ENCODE results near the gene C6orf132.

C6orf132 gene

DNA sequence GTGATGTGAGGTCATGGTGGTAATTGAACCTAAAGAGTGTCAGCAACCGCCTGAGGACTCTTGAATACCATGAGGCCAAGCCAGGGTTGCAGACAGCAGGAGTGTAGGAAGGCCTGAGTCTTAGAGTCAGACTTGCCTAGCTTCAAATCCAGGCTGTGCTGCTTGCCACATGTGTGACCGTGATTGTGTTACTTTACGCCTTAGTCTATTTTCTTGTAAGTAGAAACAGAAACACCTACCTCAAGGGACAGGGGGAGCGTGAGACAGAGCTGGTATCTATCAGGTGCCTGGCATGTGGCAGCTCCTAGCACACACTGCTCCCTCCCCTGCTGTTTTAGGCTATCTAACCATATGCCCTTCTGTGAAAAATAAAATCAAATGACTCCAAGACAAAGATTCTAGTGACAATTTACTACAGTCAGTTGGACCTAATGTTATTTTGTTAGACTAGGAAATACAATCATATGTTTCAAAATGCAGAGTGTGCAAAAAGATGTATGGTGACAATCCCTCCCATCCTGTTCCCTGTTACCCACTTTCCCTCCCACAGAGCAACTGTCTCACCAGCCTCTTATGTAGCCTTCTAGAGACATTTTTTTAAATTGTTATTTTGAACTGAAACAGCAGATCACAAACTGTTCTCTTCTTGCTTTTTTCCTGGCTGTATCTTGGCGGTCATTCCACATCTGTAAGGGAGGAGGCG, 70.4 kb downstream of the C6orf132 start:
- DNase-seq, result no peak

DNA sequence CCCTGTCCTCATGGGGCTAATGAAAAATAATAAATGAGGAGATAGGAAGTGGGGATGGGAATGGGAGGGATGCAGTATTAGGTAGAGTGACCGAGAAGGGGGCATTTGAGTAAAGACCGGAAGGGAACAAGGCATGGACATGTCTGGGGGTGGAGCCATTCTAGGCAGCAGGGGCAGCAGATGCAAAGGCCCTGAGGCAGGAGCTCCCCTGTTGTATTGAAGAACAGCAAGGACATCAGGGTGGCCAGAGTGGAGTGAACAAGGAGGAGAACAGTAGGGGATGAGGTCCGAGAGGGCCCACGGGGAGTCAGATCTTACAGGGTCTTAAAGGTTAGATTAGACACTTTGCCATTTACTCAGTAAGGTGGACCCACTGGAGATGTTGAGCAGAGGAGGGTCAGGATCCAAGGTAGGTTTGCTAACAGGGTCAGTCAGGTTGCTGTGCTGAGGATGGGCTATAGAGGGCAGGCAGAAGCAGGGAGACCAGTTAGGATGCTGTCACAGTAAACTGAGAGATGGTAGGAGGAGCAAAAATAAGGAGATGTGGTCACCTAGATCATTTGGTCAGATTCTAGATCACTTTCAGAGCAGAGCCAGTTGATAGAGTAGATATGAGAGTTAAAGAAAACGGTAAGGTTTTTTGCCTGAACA, 73.4 kb downstream of the C6orf132 start:
- DNase-seq, result no peak

DNA sequence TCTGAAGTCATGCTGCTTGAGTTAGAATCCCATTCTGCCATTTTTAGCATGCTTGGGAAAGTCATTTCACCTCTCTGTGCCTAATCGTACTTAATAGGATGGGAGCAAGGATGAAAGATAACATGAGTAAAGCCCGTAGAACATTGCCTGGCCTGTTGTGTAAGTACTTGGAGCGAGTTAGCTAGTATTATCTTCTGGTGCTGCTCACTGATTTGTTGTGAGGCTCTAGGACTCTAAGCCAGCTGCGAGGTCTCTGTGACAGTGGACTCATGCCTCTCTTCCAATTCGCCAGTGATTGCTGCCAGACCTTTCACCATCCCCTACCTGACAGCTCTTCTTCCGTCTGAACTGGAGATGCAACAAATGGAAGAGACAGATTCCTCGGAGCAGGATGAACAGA, 74.2 kb downstream of the C6orf132 start:
- DNase-seq, result no peak

DNA sequence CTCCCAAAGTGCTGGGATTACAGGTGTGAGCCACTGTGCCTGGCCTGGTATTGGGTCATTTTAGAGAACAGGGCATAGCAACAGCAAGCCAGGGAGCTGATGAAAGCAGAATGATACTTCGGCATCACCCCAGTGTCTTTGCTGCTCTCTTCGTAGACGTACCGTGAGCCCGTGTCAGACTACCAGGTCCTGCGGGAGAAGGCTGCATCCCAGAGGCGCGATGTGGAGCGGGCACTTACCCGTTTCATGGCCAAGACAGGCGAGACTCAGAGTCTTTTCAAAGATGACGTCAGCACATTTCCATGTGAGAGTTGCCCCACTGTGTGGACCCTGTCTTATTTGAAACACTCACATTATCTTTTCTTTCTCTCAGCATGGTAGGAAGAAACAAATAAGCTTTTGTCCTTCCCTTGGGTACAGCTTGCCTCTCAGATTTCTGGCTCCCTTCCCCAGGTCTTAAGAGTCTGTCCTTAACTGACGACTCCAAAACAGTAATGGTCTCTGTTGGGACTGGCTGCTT, 76.2 kb downstream of the C6orf132 start:
- no peak for DNase-seq

GRCh38 chr6:42059743-42060142, 82.7 kb downstream of the C6orf132 start:
- DNase-seq, result no peak

DNA sequence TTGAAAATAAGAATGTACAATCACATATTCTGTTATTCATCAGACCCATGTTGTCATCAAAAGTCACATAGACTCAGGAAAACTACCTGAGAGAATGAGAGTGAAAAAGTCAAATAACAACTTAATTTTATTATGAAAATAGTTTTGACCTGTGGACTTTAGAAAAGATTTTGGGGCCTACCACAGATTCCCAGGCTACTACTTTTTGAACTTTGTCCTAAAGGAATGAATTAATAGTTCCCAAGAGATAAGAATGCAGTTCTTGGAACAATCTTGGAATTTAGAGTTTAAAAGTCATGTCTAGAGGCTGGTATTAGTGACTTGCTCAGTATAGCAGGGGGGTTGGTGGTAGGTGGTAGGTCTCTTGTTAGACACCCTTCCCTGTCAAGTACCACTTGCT, 88.8 kb downstream of the C6orf132 start:
- DNase-seq, result no peak

- DNase-seq, result no peak
These were observed 91.2 kb downstream of the C6orf132 start for GRCh38 chr6:42051268-42051653.
